GM15510 (cell line): ENCODE data around the gene POU2AF2.

Experiments used
- POLR2A ChIP-seq: IDR thresholded peaks from 3 replicates; pipeline ENCODE4 v1.6.1; 2011; ENCODE audit warnings: borderline replicate concordance; ENCODE audit not compliant: insufficient read length; ENCODE audit errors: extremely low read depth

The POU2AF2 gene

DNA sequence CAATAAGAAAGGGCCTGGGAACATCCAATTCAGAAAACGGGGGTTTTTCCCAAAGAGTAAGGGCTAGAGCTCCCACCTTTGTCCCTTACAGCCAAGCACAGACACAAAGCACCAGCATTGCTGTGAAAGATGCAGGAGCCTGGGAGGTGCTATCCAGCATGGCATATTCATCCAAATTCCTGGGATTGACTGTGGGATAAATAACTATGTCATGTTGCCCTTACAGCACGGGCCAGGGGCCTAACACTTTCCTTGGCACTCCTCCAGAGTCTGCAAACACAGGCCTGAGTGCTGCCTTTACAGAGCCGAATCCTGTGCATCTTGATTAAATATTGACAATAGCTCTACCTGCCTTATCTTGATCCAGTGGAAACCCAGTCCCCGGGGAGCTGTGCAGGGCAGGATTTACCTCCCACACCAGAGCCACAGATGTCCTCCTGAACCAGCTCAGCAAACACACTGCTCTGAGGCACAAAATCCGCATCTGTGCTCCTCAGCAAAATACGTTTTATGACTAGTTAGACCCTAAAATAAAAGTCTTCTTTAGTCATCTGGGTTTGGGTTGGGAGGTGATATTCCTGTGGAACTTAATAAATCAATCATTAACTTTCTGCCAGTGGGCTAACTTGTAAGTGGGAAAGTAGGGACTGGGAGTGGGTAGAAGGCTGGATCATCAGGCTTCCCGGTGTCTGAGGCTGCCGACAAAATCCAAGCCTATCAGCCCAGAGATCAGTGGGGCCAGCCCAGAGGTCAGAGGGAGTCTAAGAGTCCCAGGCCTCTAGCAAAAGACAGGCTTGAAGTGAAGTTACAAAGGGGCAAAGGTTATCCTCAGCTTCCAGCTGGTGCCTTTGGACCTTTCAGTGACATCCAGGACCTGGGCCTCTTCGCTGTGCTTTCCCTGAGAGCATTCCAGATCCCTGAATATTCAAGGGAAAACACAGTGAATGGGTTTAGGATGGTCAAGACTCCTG, 89.3 kb downstream of the POU2AF2 start:
- no peak for TF ChIP-seq POLR2A

DNA sequence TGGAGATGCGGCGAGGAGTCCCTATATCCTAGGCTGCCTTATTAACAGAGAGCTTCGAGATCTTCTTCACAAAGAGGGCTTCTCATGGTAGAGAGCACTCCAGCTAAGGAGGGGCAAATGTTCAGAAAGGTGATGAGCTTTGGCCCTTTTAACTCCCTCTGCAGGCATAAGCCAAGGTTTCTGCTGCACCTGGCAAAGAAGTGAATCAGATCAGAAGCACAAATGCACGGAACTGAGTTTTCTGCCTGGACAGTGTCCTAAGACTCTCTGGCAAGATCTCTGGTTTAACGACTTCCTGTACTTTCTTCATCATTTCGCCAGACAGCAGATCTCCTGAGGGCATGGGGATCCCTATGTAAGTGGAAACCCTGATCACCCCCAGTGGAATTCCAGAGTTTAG, 90.0 kb downstream of the POU2AF2 start:
- TF ChIP-seq POLR2A: no peak
